ENCODE results near the gene SLC16A4.

- no peak for TF ChIP-seq POLR2A (IDR thresholded peaks at IDR 0.05)
- TF ChIP-seq, protein P1, sequence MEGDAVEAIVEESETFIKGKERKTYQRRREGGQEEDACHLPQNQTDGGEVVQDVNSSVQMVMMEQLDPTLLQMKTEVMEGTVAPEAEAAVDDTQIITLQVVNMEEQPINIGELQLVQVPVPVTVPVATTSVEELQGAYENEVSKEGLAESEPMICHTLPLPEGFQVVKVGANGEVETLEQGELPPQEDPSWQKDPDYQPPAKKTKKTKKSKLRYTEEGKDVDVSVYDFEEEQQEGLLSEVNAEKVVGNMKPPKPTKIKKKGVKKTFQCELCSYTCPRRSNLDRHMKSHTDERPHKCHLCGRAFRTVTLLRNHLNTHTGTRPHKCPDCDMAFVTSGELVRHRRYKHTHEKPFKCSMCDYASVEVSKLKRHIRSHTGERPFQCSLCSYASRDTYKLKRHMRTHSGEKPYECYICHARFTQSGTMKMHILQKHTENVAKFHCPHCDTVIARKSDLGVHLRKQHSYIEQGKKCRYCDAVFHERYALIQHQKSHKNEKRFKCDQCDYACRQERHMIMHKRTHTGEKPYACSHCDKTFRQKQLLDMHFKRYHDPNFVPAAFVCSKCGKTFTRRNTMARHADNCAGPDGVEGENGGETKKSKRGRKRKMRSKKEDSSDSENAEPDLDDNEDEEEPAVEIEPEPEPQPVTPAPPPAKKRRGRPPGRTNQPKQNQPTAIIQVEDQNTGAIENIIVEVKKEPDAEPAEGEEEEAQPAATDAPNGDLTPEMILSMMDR (IDR thresholded peaks at IDR 0.05), result no peak
These were observed 48.9 kb downstream of the SLC16A4 start for GRCh38 chr1:110341872-110342331.

Data from testis (tissue), 2 donors.